ENCODE measurements around the gene OLFM1. TPM values are rescaled to one million over a fixed set of nuclear protein-coding genes. Genes with fewer than 3 reads are reported as not detected.

OLFM1 gene
- total RNA-seq: 2.4 and 2.9 TPM in 2 replicates

DNA sequence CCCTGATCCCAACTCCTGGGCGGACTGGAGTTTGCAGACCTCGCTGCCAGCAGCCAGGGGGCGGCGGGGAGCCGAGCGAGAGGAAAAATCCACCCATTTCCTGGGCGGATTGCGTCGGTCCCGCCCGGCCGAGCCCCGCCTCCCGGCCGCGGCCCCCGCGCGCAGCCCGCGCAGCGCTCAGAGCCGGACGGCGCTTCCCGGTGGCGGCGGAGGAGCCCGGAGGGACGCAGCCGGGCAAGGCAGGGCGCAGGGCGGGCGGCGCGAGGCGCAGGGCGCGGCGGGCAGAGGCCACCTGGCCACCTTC, at the start of gene OLFM1:
Gene OLFM1 (plus strand): TSS at position 180 of the 304 bp plus-strand sequence. CDS start 322 bp downstream, outside the sequence.

Other genes starting within 250 kb of the OLFM1 start
- gene FCN2, start 206.9 kb upstream of the OLFM1 start, total RNA-seq: not detected in 2 replicates
- gene FCN1, start 169.8 kb upstream of the OLFM1 start, total RNA-seq: not detected in 2 replicates